CD4-positive, alpha-beta T cell (primary cell): ENCODE results near the gene HORMAD2. TPM values are rescaled to one million over a fixed set of nuclear protein-coding genes. Genes with fewer than 3 reads are reported as not detected.

Experiments used
- ATAC-seq: fragments of 200-7000 bp; cut with Tn5 transposase; one replicate; pipeline ENCODE4 v1.10.0; 2022; ENCODE audit warnings: mild to moderate bottlenecking; ENCODE audit not compliant: poor library complexity
- CTCF ChIA-PET: fragments of 350-600 bp; sonication (Branson Sonifier 250); formaldehyde crosslinking; loops from one replicate; lab custom pipeline; 2021; ENCODE audit warnings: antibody characterized with exemption, inconsistent platforms; lab: Charles Lee
- POLR2A ChIA-PET: fragments of 350-600 bp; sonication (Branson Sonifier 250); formaldehyde crosslinking; loops from one replicate; lab custom pipeline; 2021; ENCODE audit warnings: antibody characterized with exemption, inconsistent platforms; lab: Charles Lee
- DNase-seq, 14 experiments: peaks; one replicate each; pipeline ENCODE4 v3.0.0-alpha.2; 2013 to 2020; ENCODE audit warnings: mixed read lengths in 2 of 14
- H3K27ac ChIP-seq, 2 donors: one replicate each; pipeline versions ENCODE4 v1.5.1 to v1.7.0; 2013; ENCODE audit warnings: low read length in 2 of 2, low read depth in 1 of 2, mild to moderate bottlenecking in 1 of 2
- H3K27me3 ChIP-seq, 2 experiments: 1 replicate in 1 of 2; 2 replicates in 1 of 2; pipeline versions ENCODE4 v1.6.1 to v1.7.0; 2013; ENCODE audit warnings: low read length in 2 of 2, control low read depth in 1 of 2, mild to moderate bottlenecking in 1 of 2, moderate library complexity in 1 of 2; ENCODE audit not compliant: insufficient read depth in 2 of 2, control insufficient read depth in 1 of 2
- H3K36me3 ChIP-seq: one replicate; pipeline ENCODE4 v1.6.1; 2013; ENCODE audit warnings: low read length, control low read depth; ENCODE audit not compliant: insufficient read depth
- H3K4me1 ChIP-seq: one replicate; pipeline ENCODE4 v1.6.1; 2013; ENCODE audit warnings: low read length, control low read depth; ENCODE audit not compliant: insufficient read depth
- H3K4me3 ChIP-seq: one replicate; pipeline ENCODE4 v1.5.1; 2013; ENCODE audit warnings: mild to moderate bottlenecking, low read length, moderate library complexity
- H3K9me3 ChIP-seq, 2 experiments: 1 replicate in 1 of 2; 2 replicates in 1 of 2; pipeline versions ENCODE4 v1.6.1 to v1.7.0; 2013; ENCODE audit warnings: low read length in 2 of 2, mild to moderate bottlenecking in 2 of 2, control low read depth in 1 of 2, moderate library complexity in 1 of 2; ENCODE audit not compliant: control insufficient read depth in 1 of 2, insufficient read depth in 1 of 2
- H3K27ac Mint-ChIP-seq: one replicate; pipeline ENCODE4 v1.8.0; 2020; ENCODE audit warnings: mixed read lengths
- H3K27me3 Mint-ChIP-seq: one replicate; pipeline ENCODE4 v1.8.0; 2021; ENCODE audit warnings: mixed read lengths
- H3K36me3 Mint-ChIP-seq: one replicate; pipeline ENCODE4 v1.8.0; 2021; ENCODE audit warnings: low read depth, mixed read lengths
- H3K4me1 Mint-ChIP-seq: one replicate; pipeline ENCODE4 v1.8.0; 2021; ENCODE audit warnings: low read depth, mixed read lengths
- H3K4me3 Mint-ChIP-seq: one replicate; pipeline ENCODE4 v1.8.0; 2020; ENCODE audit warnings: mild to moderate bottlenecking, mixed read lengths
- H3K9me3 Mint-ChIP-seq: one replicate; pipeline ENCODE4 v1.8.0; 2020; ENCODE audit warnings: mixed read lengths
- intact Hi-C, 2 experiments: fragments of 100-400 bp; cut with DNase I in 1 of 2; cut with micrococcal nuclease in 1 of 2; formaldehyde crosslinking; loops; one replicate each; pipeline versions ENCODE4 v1.15.1 to v1.9.0; 2023 to 2025; cut with DNase I, micrococcal nuclease
- total RNA-seq, 174 experiments: library from RNA in 2 of 174; stranded (reverse) in 2 of 174; gene quantifications; one replicate each; pipeline ENCODE4 v1.2.3 and lab custom pipeline; 2021 to 2026
- TF ChIP-seq, protein P1 (sequence below): fragments of 200-600 bp; IDR thresholded peaks from one replicate; pipeline ENCODE4 v1.8.0; 2022; ENCODE audit warnings: antibody characterized with exemption, mild to moderate bottlenecking

HORMAD2 gene
- total RNA-seq, 2 experiments from 2014 or later, result not detected

DNA sequence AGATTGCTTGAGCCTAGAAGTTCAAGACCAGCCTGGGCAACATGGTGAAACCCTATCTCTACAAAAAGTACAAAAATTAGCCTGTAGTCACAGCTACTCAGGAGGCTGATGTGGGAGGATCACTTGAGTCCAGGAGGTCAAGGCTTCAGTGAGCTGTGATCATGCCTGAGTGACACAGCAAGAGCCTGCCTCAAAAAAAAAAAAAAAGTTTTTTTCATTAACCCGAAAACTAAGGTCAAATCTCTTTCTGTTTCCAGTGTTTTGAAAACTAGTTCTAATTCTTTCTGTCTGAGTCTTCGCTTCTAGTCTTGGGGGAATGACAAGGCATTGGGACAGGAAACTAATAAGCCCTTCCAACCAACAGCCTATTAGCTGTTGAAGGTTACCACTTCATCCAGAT lies 108.6 kb downstream of the HORMAD2 start:
- Histone ChIP-seq H3K27me3 (no peaks in the 10 kb centered on the region), H3K9me3 (no peaks in the 10 kb centered on the region), H3K27ac (no peak overlapping the region), H3K36me3 (no peaks in the 10 kb centered on the region), H3K4me1 (peaks cover 38% of the 10 kb centered on the region), H3K4me3 (no peak overlapping the region)
- no peak overlapping the region for H3K4me3 Mint-ChIP-seq
- no peak for ATAC-seq
- TF ChIP-seq, protein P1, sequence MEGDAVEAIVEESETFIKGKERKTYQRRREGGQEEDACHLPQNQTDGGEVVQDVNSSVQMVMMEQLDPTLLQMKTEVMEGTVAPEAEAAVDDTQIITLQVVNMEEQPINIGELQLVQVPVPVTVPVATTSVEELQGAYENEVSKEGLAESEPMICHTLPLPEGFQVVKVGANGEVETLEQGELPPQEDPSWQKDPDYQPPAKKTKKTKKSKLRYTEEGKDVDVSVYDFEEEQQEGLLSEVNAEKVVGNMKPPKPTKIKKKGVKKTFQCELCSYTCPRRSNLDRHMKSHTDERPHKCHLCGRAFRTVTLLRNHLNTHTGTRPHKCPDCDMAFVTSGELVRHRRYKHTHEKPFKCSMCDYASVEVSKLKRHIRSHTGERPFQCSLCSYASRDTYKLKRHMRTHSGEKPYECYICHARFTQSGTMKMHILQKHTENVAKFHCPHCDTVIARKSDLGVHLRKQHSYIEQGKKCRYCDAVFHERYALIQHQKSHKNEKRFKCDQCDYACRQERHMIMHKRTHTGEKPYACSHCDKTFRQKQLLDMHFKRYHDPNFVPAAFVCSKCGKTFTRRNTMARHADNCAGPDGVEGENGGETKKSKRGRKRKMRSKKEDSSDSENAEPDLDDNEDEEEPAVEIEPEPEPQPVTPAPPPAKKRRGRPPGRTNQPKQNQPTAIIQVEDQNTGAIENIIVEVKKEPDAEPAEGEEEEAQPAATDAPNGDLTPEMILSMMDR, result no peak
- CTCF ChIA-PET, result no interaction called here
- POLR2A ChIA-PET, result interaction anchor here (0.7 to 1.5 kb wide), 3 partner anchors 10 to 125 kb away, joined by 3 read pairs; no protein-coding TSS in a partner anchor
- DNase-seq, result no peak
- no peak overlapping the region for H3K27ac Mint-ChIP-seq
- no peaks in the 10 kb centered on the region for H3K9me3 Mint-ChIP-seq
- peaks cover 78% of the 10 kb centered on the region for H3K4me1 Mint-ChIP-seq
- no peaks in the 10 kb centered on the region for H3K27me3 Mint-ChIP-seq
- intact Hi-C loops, result no loop called here
- no peaks in the 10 kb centered on the region for H3K36me3 Mint-ChIP-seq

DNA sequence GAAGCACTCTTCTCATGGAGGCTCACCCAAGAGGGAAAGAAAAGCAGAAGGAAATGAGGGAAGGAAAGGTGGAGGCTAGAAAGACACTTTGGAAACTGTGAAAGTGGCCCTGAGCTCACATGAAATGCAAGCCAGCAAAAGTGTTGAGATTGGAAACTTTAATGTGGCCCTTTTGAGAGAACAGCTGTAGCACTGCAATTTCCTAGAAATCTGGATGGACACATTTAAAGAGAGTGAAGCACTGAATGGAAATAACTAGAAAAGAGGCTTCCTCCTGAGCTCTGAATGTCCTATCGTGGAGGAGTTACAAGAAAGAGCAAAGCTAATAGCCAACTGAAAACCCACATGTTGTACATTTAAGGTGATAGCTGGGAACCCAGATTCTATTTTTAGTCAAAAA lies 110.3 kb downstream of the HORMAD2 start:
- Mint-ChIP-seq H3K27me3 (no peaks in the 10 kb centered on the region), H3K4me1 (peaks cover 75% of the 10 kb centered on the region), H3K9me3 (no peaks in the 10 kb centered on the region), H3K27ac (no peak overlapping the region), H3K4me3 (no peak overlapping the region), H3K36me3 (no peaks in the 10 kb centered on the region)
- H3K27me3 ChIP-seq, result no peaks in the 10 kb centered on the region
- CTCF ChIA-PET, result interaction anchor here (1.5 kb wide), 1 partner anchor 12 kb away, joined by 3 read pairs; no protein-coding TSS in a partner anchor
- DNase-seq (no peak), ATAC-seq (no peak)
- H3K9me3 ChIP-seq, result no peaks in the 10 kb centered on the region
- no peak overlapping the region for H3K4me3 ChIP-seq
- TF ChIP-seq, protein P1, result no peak
- POLR2A ChIA-PET, result no interaction called here
- intact Hi-C loops, result no loop called here
- H3K27ac ChIP-seq, result no peak overlapping the region
- H3K36me3 ChIP-seq, result no peaks in the 10 kb centered on the region
- peaks cover 34% of the 10 kb centered on the region for H3K4me1 ChIP-seq

DNA sequence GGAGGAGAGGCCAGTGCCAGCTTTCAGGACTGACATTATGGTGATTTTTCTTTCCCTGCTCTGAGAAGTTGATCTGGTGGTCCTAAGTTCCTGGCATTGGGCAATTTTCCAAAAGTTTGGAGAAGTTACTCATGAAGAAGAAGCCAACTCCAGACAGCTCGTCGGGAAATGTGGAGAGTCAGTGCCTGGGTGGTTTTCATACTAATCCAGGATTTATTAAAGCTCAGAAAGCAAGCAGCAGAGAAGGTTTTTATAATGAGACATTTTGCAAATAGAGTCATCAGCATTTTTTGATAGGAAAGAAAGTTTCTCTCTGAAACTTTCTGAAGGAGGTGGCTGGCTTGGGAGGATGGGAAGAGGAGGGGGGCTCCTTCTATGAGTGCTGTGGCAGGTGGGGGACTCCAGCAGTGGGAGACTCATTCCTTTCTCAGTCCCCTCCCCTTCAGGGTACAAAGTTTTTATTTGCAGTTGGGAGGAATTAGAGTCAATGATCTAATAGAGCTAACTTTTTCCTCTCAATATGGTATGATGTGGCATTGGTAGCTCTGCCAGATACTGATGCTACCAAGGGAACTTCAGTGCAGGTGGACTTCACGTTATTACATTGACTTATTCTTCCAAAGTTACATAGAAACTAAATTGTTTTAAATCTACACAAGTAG lies 110.9 kb downstream of the HORMAD2 start:
- Mint-ChIP-seq H3K4me3 (no peak overlapping the region), H3K4me1 (peaks cover 77% of the 10 kb centered on the region), H3K27me3 (no peaks in the 10 kb centered on the region), H3K36me3 (no peaks in the 10 kb centered on the region), H3K27ac (no peak overlapping the region), H3K9me3 (no peaks in the 10 kb centered on the region)
- Histone ChIP-seq H3K4me1 (peaks cover 38% of the 10 kb centered on the region), H3K27ac (no peak overlapping the region), H3K36me3 (no peaks in the 10 kb centered on the region), H3K9me3 (no peaks in the 10 kb centered on the region), H3K27me3 (no peaks in the 10 kb centered on the region), H3K4me3 (no peak overlapping the region)
- intact Hi-C loops, result no loop called here
- ChIA-PET CTCF (interaction anchor here (1.5 kb wide), 1 partner anchor 11 kb away, joined by 3 read pairs; no protein-coding TSS in a partner anchor), POLR2A (no interaction called here)
- DNase-seq (no peak), ATAC-seq (no peak)
- TF ChIP-seq, protein P1, result no peak
